NCI-H524 (cell line): ENCODE measurements around the gene PRDX5.
A peak's percentile ranks its signal among the peaks of the same experiment; 100 is the strongest.

ENCODE experiments used
- DNase-seq, 2 experiments: peaks; one replicate each; lab custom pipeline; 2025; lab: John Stamatoyannopoulos, UW

Gene PRDX5

DNA sequence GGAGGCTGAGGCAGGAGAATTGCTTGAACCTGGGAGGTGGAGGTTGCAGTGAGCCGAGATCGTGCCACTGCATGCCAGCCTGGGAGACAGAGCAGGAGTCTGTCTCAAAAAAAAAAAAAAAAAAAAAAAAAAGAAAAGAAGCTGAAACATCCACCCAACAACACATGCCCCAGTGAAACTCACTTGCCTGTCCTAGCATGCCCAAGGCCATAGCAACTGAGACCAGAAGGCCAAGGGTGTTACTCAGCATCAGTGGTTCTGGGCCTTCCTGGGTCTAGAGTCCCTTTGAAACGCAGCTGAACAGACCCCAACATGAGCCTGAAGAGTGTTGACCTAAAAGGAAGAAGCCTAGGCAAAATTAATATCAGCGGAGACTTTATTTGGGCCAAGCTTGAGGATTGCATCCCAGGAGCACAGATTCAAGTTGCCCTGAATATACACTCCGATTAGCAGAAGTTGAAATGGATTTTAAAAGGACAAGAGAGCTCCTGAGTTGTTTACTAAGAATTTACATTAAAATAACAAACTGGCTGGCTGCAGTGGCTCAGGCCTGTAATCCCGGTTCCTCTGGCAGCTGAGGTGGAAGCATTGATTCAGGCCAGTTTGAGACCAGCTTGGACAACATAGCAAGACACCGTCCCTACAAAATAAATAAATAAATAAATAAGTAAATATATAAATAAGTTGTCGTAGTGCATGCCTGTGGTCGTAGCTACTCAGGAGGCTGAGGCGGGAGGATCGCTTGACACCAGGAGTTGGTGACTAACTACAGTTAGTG, 7.0 kb downstream of the PRDX5 start:
- no peak for DNase-seq

DNA sequence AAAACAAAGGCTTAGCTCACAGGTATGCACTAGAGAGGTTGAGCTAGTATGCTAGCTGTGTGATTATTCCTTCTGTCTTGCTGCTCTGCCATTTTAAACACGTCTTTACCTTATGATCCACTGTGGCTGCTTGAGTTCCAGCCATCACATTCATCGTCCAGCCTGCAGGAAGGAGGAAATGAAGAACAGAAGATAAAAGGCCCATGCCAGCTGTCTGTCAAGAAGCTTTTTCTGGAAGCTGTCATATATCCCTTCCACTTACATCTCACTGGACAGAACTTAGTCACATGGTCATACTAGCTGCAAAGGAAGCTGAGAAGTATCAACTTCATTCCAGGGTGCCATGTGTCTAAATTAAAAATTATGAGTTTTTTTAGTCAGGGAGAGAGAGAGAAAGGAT, 9.5 kb downstream of the PRDX5 start:
- DNase-seq = no peak

DNA sequence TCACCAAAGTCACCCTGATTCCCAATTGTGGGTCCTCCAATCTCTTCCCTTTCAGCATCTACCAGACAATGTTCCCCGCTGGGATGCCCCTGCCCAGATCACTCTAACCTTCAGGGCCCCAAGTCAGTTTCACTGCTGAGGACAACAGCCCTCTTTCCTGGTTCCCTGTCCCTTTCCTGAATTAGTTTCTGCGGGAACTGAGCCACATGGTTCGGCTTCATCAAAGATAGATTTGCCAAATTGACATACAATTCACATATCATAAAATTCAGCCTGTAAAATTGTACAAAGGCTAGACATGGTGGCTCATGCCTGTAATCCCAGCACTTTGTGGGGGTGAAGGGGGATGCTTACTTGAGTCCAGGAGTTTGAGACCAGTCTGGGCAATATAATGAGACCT, 10.1 kb downstream of the PRDX5 start:
- DNase-seq = no peak

DNA sequence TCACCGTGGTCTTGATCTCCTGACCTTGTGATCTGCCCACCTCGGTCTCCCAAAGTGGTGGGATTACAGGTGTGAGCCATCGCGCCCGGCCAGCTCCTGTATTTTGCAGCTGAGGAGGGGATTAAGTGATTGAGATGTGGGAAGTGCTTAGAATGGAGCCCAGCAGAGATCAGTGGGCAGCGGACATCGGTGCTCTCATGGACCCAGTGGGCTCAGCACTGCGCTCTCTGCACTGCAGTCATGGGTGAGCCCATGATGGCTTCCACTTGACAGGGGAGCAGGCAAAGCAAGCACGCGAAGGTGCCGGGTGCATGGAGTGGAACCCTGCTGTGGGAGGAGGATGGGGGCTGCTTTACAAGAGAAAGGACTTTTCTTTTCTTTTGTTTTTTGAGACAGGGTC, 13.0 kb downstream of the PRDX5 start:
- DNase-seq = no peak

DNA sequence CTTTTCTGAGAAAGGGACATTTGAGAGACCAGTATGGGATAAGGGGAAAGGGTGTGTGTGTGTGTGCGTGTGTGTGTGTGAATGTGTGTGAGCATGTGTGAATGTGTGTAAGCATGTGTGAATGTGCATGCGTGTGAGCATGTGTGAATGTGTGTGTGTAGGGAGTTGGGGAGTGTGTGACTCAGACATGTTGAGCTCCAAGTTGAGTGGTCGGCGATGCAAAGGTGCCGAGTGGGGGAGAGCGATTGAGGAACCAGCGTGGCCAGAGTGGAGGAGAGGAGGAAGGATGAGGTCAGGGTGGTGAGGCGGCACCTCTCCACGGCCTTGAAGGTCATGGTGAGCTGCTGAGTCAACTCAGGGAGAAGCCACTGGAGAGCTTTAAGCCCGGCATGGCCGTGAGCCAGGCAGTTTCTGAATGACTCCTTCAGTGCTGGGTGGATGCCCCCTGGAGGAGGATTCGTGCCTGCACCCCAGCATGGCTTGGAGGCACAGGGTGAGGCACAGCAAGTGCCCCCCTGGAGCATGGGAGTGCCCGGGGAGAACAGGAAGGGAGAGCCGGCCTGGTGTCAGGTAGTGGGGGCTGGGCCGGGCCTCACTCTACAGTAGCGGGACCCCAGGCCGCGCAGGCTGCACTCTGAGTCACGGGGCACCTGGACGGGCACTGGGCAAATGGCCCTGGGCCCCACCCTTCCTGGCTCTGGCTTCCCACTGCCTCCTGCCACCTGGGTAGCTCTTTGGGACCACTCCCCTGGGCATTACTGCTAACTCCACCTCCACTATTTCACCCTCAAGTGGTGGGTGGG, 13.8 kb downstream of the PRDX5 start:
- peak; percentile 57 to 67 for DNase-seq

DNA sequence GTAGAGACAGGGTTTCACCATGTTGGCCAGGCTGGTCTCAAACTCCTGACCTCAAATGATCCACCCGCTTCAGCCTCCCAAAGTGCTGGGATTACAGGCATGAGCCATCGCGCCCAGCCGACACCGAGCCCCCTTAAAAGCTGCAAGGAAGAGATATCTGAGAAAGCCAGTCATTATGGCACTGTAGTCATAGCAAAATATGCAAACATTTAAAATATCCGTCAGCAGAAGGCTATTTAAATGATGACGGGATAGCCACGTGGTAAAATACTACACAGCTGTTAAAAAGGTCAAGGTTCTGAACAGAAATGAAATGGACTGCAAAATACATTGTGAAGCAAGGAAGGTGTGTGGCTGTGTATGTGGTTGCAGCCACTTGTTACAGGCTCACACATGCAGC, 15.6 kb downstream of the PRDX5 start:
- no peak for DNase-seq

DNA sequence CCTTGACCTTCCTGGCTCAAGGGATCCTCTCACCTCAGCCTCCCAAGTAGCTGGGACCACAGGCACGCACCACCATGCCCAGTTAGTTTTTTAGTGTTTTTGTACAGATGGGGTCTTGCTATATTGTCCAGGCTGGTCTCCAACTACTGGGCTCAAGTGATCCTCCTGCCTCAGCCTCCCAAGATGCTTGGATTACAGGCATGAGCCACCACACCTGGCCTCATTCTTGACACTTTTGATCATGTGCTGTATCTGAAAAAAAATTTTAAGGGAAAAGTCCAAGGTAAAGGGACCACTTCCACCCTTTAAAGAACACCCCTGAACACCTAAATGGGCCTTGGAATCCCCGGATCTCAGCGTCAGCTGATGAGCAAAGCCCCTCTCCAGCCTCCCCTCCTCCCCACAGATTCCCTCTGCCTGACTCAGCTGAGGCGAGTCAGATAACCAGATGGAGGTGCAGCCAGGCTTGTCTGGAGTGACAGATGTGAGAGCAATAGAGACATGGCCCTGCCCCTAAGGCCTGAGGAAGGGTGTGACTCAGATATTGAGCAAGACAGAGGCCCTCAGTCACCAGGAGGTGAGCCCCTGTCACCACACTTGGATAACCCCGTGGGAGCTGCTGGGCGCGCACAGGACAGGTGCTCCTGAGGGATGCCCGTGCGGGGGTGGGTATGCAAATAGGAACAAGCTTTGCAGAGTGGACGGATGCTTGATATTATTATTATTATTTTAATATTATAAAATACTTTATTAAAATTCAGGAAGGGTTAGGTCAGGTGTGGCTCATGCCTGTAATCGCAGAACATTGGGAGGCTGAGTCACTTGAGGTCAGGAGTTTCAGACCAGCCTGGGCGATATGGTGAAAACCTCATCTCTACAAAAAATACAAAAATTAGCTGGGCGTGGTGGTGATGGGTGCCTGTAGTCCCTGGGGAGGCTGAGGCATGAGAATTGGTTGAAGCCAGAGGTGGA, 17.1 kb downstream of the PRDX5 start:
- DNase-seq = peak; percentile 95 to 98

DNA sequence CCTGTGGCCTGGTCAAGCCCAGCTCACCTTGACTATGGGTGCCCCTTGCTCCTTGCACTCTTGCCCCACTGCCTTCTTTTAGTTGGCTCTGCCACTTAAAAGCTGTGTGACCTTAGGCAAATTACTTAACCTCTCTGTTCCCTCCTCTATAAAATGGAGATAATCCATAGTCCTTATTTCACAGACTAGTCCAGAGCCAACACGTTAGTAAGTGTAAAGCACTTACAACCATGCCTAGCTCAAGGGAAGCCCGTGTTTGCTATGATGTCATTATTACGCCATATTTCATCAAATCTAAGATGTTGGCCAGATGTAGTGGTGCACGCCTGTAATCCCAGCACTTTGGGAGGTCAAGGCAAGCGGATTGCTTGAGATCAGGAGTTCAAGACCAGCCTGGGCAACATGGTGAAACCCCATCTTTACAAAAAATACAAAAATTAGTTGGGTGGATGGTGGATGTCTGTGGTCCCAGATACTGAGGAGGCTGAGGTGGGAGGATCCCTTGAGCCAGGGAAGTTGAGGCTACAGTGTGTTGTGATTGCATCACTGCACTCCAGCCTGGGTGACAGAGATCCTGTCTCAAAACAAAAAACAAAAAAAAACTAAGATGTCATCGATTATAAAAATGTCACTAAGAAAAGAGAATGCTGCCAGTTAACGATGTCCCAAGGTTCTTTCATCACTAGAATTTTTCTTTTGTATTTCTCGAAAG, 19.8 kb downstream of the PRDX5 start:
- DNase-seq = no peak

DNA sequence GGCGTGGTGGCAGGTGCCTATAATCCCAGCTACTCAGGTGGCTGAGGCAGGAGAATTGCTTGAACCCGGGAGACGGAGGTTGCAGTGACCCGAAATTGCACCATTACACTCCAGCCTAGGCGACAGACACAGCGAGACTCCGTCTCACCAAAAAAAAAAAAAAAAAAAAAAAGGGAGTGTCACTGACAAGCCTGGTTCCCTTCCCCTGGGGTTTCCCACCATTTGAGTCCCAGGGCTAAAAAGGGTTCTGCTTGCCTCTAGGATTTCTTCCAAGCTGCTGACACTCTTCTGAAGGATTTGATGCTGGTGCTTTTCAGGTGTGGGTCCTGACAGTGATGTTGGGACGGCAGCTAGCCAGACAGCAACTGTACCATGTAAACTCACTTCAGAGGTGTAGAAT, 20.8 kb downstream of the PRDX5 start:
- DNase-seq = no peak

DNA sequence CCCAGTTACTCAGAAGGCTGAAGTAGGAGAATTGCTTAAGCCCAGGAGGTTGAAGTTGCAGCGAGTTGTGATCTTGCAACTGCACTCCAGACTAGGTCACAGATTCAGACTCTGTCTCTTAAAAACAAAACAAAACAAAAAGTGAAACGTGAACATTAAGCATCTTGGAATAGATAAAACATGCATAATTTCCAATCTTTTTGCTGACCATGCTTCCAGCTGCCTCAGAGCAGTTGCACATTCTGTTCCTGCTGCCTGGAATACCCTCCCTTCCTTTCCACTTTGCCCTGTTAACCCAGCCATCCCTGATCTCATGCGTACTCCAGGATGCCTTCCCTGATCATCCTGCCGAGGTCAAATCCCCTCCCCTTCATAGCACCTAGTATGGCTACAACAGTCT, 21.4 kb downstream of the PRDX5 start:
- DNase-seq = no peak

DNA sequence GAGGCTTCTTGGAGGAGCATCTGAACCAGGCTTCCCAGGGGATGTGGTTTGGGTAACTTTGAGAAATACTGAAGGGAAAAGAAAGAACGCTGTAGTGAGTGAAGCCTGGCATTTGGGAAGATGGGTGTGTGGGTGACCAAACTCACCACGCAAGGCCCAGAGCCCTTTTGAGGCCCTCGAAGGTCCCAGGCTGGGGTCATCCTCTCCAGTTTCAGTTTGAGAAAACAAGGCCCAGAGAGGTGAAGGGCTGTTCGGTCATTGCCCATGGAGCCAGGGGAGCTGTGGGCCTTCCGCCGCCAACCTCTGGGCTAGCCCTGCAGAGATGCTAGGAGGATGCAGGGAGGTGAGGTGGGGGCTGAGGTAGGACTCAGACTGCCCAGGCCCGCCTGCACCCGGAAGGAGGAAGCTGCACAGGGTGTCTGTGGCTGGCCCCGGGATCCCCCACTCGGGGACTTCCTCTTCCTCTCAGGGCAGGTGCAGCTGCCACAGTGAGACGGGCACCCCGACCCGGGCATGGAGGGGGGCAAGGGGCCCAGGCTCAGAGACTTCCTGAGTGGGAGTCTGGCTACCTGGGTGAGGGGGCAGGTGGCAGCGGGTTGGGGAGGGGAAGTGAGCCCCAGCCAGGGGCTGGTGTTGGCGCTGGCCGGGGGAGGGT, 22.0 kb downstream of the PRDX5 start, which contains the start of gene CCDC88B:
TSS of gene CCDC88B (plus strand) at position 451 of the 655 bp plus-strand sequence. CDS start at position 514, 63 bp downstream.
- no peak for DNase-seq

DNA sequence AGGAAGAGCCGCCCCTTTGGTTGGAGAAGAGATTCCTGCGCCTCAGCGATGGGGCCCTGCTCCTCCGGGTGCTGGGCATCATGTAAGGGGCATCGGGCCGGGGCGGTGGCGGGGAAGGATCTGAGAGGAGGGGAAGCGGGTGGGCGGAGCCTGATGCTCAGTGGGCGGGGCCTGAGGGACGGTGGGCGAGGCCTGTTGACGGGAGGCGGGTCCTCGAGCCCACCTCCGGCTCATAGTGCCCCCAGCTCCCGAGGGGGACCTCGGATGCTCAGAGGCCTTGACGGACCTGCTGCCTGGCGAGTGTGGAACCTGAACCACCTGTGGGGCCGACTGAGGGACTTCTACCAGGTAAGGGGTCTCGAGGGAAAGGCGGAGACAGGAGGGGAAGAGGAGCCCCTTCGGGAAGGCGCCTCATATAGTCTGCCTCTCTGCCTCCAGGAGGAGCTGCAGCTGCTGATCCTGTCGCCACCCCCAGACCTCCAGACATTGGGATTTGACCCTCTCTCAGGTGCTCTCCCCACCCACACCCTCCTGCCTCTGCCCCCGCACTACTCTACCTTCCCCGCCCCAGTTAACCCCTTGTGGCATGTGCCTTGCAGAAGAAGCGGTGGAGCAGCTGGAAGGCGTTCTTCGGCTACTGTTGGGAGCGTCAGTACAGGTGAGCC, 22.9 kb downstream of the PRDX5 start:
- no peak for DNase-seq

DNA sequence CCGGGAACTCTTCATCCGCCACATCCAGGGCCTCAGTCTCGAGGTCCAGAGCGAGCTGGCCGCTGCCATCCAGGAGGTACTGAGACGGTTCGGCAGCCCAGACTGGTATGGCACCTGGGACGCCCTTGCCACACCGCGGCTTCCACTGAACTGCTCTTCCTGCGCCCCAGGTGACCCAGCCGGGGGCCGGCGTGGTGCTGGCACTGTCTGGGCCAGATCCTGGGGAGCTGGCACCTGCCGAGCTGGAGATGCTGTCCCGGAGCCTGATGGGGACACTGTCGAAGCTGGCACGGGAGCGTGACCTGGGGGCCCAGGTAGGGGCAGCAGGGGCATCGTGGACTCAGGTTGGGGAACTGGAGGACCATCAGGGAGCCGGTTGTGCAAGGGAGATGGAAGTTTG, 23.5 kb downstream of the PRDX5 start:
- no peak for DNase-seq

DNA sequence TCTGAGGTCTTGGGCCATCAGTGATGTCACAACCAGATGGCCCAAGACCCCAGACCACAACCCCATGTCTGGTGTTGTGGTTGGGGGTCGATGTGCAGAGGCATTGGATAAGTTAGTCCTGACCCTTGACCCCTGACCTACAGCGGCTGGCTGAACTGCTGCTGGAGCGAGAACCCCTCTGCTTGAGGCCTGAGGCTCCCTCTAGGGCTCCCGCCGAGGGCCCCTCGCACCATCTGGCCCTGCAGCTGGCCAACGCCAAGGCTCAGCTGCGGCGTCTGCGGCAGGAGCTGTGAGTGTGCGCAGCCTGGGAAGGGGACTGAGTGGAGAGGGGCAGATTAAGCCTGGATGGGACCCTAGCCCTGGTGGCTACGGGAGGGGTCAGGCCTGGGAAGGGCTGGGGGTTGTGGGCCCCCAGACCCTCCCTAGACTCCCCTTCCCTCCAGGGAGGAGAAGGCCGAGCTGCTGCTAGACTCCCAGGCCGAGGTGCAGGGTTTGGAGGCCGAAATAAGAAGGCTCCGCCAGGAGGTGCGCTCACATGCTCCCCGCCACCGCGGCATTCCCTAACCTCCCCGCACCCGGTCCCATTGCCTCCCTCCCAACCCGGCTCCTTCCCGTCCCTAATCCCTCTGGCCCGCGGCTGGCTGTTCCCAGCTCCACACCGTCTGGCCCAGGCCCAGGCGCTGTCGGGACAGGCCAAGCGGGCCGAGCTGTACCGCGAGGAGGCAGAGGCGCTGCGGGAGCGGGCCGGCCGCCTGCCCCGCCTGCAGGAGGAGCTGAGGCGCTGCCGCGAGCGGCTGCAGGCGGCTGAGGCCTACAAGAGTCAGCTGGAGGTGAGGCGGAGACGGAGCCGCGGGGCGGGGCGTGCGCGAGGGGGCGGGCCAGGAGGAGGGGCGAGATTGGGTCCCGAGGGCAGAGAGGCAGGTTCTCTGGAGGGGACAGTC, 24.2 kb downstream of the PRDX5 start:
- DNase-seq = peak; percentile 84 to 92

DNA sequence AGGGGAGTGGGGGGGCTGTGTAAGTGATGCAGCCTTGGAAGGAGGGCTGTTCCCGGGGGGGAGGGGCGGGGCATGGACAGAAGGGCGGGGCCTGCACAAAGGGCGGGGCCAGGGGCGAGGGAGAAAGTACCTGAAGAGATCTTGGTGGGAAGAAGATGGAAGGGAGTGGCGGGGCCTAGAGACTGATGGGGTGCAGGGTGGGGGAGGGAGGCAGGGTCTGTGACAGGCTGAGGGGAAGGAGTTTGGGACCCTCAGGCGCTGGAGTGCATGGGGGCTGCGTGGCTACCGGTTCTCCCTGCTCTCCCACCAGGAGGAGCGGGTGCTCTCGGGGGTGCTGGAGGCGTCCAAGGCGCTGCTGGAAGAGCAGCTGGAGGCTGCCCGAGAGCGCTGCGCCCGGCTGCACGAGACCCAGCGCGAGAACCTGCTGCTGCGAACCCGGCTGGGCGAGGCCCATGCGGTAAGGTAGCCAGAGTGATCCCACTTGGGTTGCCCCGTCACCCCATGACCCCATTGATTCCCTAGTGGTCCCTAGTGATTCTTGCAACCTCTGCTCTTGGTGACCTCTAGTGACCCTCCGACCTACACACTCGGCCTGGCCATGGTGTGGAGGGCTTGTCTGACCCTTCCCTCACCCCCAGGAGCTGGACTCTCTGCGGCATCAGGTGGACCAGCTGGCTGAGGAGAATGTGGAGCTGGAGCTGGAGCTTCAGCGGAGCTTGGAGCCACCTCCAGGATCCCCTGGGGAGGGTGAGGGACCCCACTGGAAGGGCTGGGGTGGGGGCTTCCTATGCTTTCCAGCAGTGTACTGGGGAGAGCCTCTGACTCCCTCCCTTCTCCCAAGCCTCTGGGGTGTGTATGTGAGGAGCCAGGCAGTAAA, 25.2 kb downstream of the PRDX5 start:
- DNase-seq = no peak

DNA sequence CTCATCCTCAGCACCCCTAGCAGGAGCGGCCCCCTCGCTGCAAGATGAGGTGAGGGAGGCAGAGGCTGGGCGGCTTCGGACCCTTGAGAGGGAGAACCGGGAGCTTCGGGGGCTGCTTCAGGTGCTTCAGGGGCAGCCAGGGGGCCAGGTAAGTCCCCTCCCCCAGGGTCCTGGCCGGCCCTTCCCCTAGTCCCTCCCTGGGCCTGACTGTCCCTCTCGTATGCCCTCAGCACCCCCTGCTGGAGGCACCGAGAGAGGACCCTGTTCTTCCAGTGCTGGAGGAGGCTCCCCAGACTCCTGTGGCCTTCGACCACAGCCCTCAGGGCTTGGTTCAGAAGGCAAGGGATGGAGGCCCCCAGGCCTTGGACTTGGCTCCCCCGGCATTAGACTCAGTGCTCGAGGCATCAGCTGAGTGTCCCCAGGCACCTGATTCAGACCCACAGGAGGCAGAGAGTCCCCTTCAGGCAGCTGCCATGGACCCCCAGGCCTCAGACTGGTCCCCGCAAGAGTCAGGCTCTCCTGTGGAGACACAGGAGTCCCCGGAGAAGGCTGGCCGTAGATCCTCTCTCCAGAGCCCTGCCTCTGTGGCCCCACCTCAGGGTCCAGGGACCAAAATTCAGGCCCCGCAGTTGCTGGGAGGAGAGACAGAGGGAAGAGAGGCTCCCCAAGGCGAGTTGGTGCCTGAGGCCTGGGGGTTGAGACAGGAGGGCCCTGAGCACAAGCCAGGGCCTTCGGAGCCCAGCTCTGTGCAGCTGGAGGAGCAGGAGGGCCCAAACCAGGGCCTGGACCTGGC, 26.0 kb downstream of the PRDX5 start:
- no peak for DNase-seq

DNA sequence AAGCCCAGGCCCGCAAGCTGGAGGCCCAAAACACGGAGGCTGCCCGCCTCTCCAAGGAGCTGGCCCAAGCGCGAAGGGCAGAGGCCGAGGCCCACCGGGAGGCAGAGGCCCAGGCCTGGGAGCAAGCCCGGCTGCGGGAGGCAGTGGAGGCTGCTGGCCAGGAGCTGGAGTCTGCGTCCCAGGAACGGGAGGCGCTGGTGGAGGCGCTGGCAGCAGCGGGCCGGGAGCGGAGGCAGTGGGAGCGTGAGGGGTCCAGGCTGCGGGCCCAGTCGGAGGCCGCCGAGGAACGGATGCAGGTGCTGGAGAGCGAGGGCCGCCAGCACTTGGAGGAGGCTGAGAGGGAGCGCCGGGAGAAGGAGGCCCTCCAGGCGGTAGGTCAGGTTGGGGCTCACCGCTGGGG, 26.9 kb downstream of the PRDX5 start:
- no peak for DNase-seq
